Left cardiac atrium (tissue), 4 donors: ENCODE data around the gene NDUFA1. TPM values are rescaled to one million over a fixed set of nuclear protein-coding genes. Genes with fewer than 3 reads are reported as not detected.
A peak's percentile ranks its signal among the peaks of the same experiment; 100 is the strongest.
"Not testable (repeated sequence)": the region's sequence is repeated elsewhere in the genome, so short reads cannot be mapped to it uniquely, and the experiment has no call there.

ENCODE experiments used
- ATAC-seq, 2 donors: fragments of 200-7000 bp; cut with Tn5 transposase; one replicate each; pipeline ENCODE4 v1.9.1; 2020; ENCODE audit warnings: mild to moderate bottlenecking in 2 of 2, moderate library complexity in 2 of 2
- DNase-seq: peaks from one replicate; pipeline ENCODE4 v3.0.0-alpha.2; 2020
- intact Hi-C, 2 donors: fragments of 100-400 bp; cut with DNase I; formaldehyde crosslinking; loops; one replicate each; pipeline versions ENCODE4 v1.14.1 to v1.15.1; 2022 to 2023
- long read RNA-seq: library from polyadenylated mRNA; unstranded; transcript quantifications from one replicate; pipeline ENCODE4 v2.0.0, GENCODE V29; 2021
- total RNA-seq, 2 donors: library from RNA; stranded (reverse); fragmentation: NEBNext Ultra II Directional; extraction: Animal tissue kit (Norgen Biotek cat#: 25700); gene quantifications; one replicate each; pipeline ENCODE4 v1.2.1, GENCODE V29; 2021
- donor health status: DM: no; HTN: yes; CAD: no.
- donor health status: DM: no; HTN: yes; CAD: no; lungs with severe emphysema.
- donor health status: DM: yes; HTN: yes; CAD: no.
- donor health status: Dilated cardiomyopathy.

NDUFA1 gene
- total RNA-seq, result 100 to 1,000 TPM; 382 to 451 TPM
- long read RNA-seq, transcript NDUFA1-201 (3 exons, 766 nt), result major isoform, 19 of 42 reads
- long read RNA-seq, partial matches to known transcripts, result 23 of 42 reads
- long read RNA-seq, other reads (novel, unspliced or antisense), result 0 of 42 reads

- ATAC-seq (peak; percentile 98 to 99), DNase-seq (peak; percentile 85)
- intact Hi-C loops, result loop anchor here in 1 of 2 donors (2.0 kb wide), 1 partner anchor 79 kb away; no protein-coding TSS in a partner anchor
Measured at GRCh38 chrX:119871599-119872395, at the start of gene NDUFA1, which contains the start of gene RNF113A. Gene NDUFA1 (plus strand): TSS chrX:119871832. CDS start chrX:119871912, 80 bp downstream. Gene RNF113A (minus strand): TSS chrX:119871733. CDS start chrX:119871613, 120 bp downstream.

GRCh38 chrX:119824221-119824620, 47.4 kb upstream of the NDUFA1 start:
- intact Hi-C loops, DNase-seq, ATAC-seq: not testable (repeated sequence)

- intact Hi-C loops, result no loop called here
- DNase-seq (no peak), ATAC-seq (peak in 1 of 2 donors; percentile 19)
Measured at GRCh38 chrX:119826399-119826959, 45.2 kb upstream of the NDUFA1 start.

- intact Hi-C loops, result no loop called here
- DNase-seq (no peak), ATAC-seq (no peak)
Measured at GRCh38 chrX:119828446-119828845, 43.2 kb upstream of the NDUFA1 start.

- intact Hi-C loops, result no loop called here
- ATAC-seq (no peak), DNase-seq (no peak)
Measured at GRCh38 chrX:119833905-119834304, 37.7 kb upstream of the NDUFA1 start.

GRCh38 chrX:119852382-119853353, 19.0 kb upstream of the NDUFA1 start, which contains the start of gene UPF3B:
Gene UPF3B (minus strand): TSS chrX:119852963. CDS start chrX:119852928, 35 bp downstream.
- intact Hi-C loops, result no loop called here
- ATAC-seq (peak; percentile 98 to 99), DNase-seq (peak; percentile 96)

- DNase-seq (no peak), ATAC-seq (no peak)
- intact Hi-C loops, result no loop called here
Measured at GRCh38 chrX:119853444-119853843, 18.2 kb upstream of the NDUFA1 start.

- peak; percentile 12 to 44 for ATAC-seq
- intact Hi-C loops, result loop anchor here in 1 of 2 donors (2.0 kb wide), 1 partner anchor 78 kb away; no protein-coding TSS in a partner anchor
- peak; percentile 28 for DNase-seq
Measured at GRCh38 chrX:119870626-119871131, 953 bp upstream of the NDUFA1 start.

GRCh38 chrX:119871245-119871598, 410 bp upstream of the NDUFA1 start:
- ATAC-seq, result peak; percentile 42 to 48
- DNase-seq, result no peak
- intact Hi-C loops, result loop anchor here in 1 of 2 donors (2.0 kb wide), 1 partner anchor 78 kb away; no protein-coding TSS in a partner anchor

GRCh38 chrX:119878740-119879139, 7.1 kb downstream of the NDUFA1 start:
- intact Hi-C loops, result no loop called here
- no peak for ATAC-seq

GRCh38 chrX:119880076-119880475, 8.4 kb downstream of the NDUFA1 start:
- no peak for DNase-seq
- intact Hi-C loops, result no loop called here
- ATAC-seq, result no peak

More at GRCh38 chrX:119878740-119879139, 7.1 kb downstream of the NDUFA1 start:
- no peak for DNase-seq

GRCh38 chrX:119880552-119881437, 9.2 kb downstream of the NDUFA1 start:
- ATAC-seq (peak; percentile 57 to 82), DNase-seq (no peak)
- intact Hi-C loops, result no loop called here

GRCh38 chrX:119885554-119886428, 14.2 kb downstream of the NDUFA1 start:
- DNase-seq, result no peak
- no peak for ATAC-seq
- intact Hi-C loops, result no loop called here

- ATAC-seq (peak; percentile 84 to 90), DNase-seq (peak; percentile 69)
- intact Hi-C loops, result no loop called here
Measured at GRCh38 chrX:119887721-119888425, 16.2 kb downstream of the NDUFA1 start.

GRCh38 chrX:119890626-119891025, 19.0 kb downstream of the NDUFA1 start:
- DNase-seq, ATAC-seq, intact Hi-C loops: not testable (repeated sequence)
